Suprapubic skin (tissue), 4 donors: ENCODE results near the gene FIGN.

Experiments used
- POLR2A ChIP-seq, 2 donors: fragments of 450-650 bp; IDR thresholded peaks; one replicate each; pipeline ENCODE4 v1.6.1; 2017; ENCODE audit warnings: antibody characterized with exemption in 2 of 2, mild to moderate bottlenecking in 2 of 2, moderate library complexity in 2 of 2
- POLR2AphosphoS5 ChIP-seq, 3 donors: sonication (generic); formaldehyde crosslinking; IDR thresholded peaks; one replicate each; pipeline ENCODE4 v1.6.1; 2017; ENCODE audit warnings: antibody characterized with exemption in 3 of 3

DNA sequence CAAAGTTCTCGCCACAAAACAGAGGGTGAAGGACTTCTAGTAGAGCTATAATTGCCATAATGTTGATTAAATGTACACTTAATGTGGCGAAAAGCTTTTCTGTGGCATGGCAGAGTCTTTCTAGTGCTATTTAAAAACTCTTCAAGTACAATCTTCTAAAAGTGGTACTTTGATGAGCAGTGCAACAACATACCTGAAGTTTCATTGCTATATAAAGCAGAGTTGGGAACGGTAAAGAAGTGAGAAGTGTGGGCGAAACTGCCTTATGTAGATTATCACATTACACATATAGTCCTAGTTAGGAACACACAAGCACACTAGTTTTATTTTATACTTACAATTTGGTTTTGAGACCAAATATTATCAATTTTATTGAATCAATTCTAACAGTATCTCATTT, 49.5 kb downstream of the FIGN start:
- TF ChIP-seq POLR2A (IDR thresholded peaks at IDR 0.05) (no peak), POLR2AphosphoS5 (IDR thresholded peaks at IDR 0.05) (no peak)
